Gastrocnemius medialis (tissue), 4 donors: ENCODE data around the gene RHPN2. TPM values are rescaled to one million over a fixed set of nuclear protein-coding genes. Genes with fewer than 3 reads are reported as not detected.

Source experiments
- ATAC-seq, 2 donors: fragments of 150-250 bp; one replicate each; pipeline ENCODE4 v1.9.1; 2016
- DNase-seq, 2 donors: peaks; one replicate each; pipeline ENCODE4 v3.0.0-alpha.2; 2019
- H3K27ac ChIP-seq, 4 donors: fragments of 200-600 bp; sonication (generic); 1 replicate in 1 of 4; 2 replicates in 3 of 4; pipeline ENCODE4 v1.5.1; 2016 to 2018; ENCODE audit warnings: mild to moderate bottlenecking in 2 of 4, moderate library complexity in 1 of 4
- H3K27me3 ChIP-seq, 3 donors: fragments of 200-600 bp; sonication (generic) in 2 of 3; 1 replicate in 1 of 3; 2 replicates in 2 of 3; pipeline versions ENCODE4 v1.5.1 to v1.6.0; 2016 to 2019; ENCODE audit warnings: mild to moderate bottlenecking in 1 of 3, moderate library complexity in 1 of 3
- H3K36me3 ChIP-seq, 2 donors: fragments of 200-600 bp; sonication (generic) in 1 of 2; one replicate each; pipeline ENCODE4 v1.5.1; 2017 to 2018
- H3K4me1 ChIP-seq, 2 donors: fragments of 200-600 bp; sonication (generic) in 1 of 2; one replicate each; pipeline ENCODE4 v1.5.1; 2016 to 2017; ENCODE audit warnings: mild to moderate bottlenecking in 2 of 2
- H3K4me3 ChIP-seq, 4 donors: fragments of 200-600 bp; sonication (generic) in 3 of 4; 1 replicate in 1 of 4; 2 replicates in 3 of 4; pipeline ENCODE4 v1.5.1; 2016 to 2019; ENCODE audit warnings: mild to moderate bottlenecking in 2 of 4
- H3K9me3 ChIP-seq, 3 donors: fragments of 200-600 bp; sonication (generic) in 2 of 3; 1 replicate in 1 of 3; 2 replicates in 2 of 3; pipeline ENCODE4 v1.5.1; 2016 to 2019
- CTCF ChIP-seq, 5 experiments: fragments of 450-650 bp in 3 of 5; fragments of 200-600 bp in 2 of 5; sonication (generic) in 2 of 5; IDR thresholded peaks in 4 of 5; conservative IDR thresholded peaks in 1 of 5; 1 replicate in 4 of 5; 2 replicates in 1 of 5; pipeline ENCODE4 v1.5.1; 2016 to 2019; ENCODE audit warnings: antibody characterized with exemption in 5 of 5, mild to moderate bottlenecking in 3 of 5, moderate library complexity in 3 of 5
- POLR2A ChIP-seq, 2 donors: fragments of 450-650 bp; IDR thresholded peaks; one replicate each; pipeline ENCODE4 v1.6.1; 2017; ENCODE audit warnings: antibody characterized with exemption in 2 of 2, mild to moderate bottlenecking in 2 of 2, moderate library complexity in 2 of 2
- in situ Hi-C, 4 donors: fragments of 200-750 bp; cut with MboI; loops; one replicate each; pipeline versions ENCODE4 v1.15.0 to v1.8.0; 2017; ENCODE audit warnings: low sequenced_read_pairs in 4 of 4
- intact Hi-C: fragments of 100-400 bp; cut with DNase I; formaldehyde crosslinking; loops from one replicate; pipeline ENCODE4 v1.15.1; 2023; ENCODE audit warnings: low total_unique reads
- total RNA-seq, 4 donors: library from RNA; depleted of rRNA; stranded (reverse); fragments of >200 nt; gene quantifications; one replicate each; pipeline versions ENCODE4 v1.1.0 to v1.2.3, GENCODE V29; 2016

The RHPN2 gene
- total RNA-seq, 4 donors from 2014 or later = 0.39 to 0.71 (median 0.70) TPM; not detected in 1

DNA sequence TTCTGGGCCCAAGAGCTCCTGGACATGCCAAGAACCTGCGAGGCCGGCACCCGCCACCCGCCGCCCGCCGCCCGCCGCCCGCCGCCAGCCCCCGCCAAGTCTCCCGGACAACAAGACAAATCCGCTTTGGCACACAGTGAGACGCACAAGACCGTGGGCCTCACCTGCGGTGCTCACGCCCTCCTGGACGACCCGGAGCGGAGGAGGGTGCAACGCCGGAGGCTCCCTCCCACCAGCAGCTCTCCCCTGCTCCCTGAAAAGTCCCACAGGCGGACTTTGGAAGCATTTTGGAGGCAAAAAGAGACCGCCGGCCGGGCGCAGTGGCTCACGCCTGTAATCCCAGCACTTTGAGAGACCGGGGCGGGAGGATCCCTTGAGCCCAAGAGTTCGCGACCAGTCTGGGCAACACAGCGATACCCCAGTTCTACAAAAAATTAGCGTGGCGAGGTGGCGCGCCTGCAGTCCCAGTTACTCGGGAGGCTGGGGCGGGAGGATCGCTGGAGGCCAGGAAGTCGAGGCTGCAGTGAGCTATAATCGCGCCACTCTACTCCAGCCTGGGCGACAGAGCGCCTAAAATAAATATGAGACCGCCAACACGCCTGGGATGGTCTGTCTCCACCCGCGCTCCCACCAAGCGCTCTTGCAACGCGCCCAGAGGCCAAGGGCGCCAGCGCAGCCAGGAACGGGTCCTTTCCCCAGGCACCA is 783 bp downstream of the RHPN2 start:
- peaks cover 12 to 35% (median 30%) of the 10 kb centered on the region in 3 donors for H3K27me3 ChIP-seq
- no peak for DNase-seq
- H3K9me3 ChIP-seq = no peaks in the 10 kb centered on the region
- peak overlapping the region; percentile 43 to 55 (median 48) for H3K4me3 ChIP-seq
- no peaks in the 10 kb centered on the region for H3K36me3 ChIP-seq
- in situ Hi-C loops = no loop called here
- ATAC-seq = no peak
- intact Hi-C loops = no loop called here
- H3K27ac ChIP-seq = no peak overlapping the region
- peaks cover 0 to 5% of the 10 kb centered on the region in 2 donors for H3K4me1 ChIP-seq
- no peak for TF ChIP-seq CTCF (IDR thresholded peaks at IDR 0.05 in 4 of 5, conservative IDR thresholded peaks at IDR 0.05 in 1 of 5)
- no peak for TF ChIP-seq POLR2A (IDR thresholded peaks at IDR 0.05)

DNA sequence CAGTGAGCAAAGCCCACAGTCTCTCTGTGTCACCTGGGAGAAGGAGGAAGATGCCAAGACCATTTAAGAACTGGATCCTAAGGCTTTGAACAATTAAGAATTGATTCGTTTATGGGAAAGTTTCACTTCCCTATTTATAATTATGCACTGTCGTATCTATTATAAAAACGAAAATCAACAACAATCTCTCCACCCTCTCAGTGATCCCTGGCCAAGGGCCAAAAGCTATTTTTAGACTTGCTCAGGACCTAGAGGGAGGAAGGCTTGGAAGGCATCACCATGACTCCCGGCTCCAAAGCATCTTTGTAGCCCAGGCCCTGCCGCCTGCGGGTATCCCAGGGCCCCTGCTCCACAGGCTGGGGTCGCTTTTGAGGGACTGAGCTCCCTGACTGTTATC is 1.3 kb downstream of the RHPN2 start:
- Histone ChIP-seq H3K4me1 (peaks cover 0 to 5% of the 10 kb centered on the region in 2 donors), H3K27ac (no peak overlapping the region), H3K27me3 (peaks cover 12 to 35% (median 30%) of the 10 kb centered on the region in 3 donors), H3K36me3 (no peaks in the 10 kb centered on the region), H3K4me3 (peak overlapping the region in 1 of 4 donors; percentile 49), H3K9me3 (no peaks in the 10 kb centered on the region)
- no peak for DNase-seq
- intact Hi-C loops (no loop called here), in situ Hi-C loops (no loop called here)
- ATAC-seq = no peak
- no peak for TF ChIP-seq POLR2A (IDR thresholded peaks at IDR 0.05)
- no peak for TF ChIP-seq CTCF (IDR thresholded peaks at IDR 0.05 in 4 of 5, conservative IDR thresholded peaks at IDR 0.05 in 1 of 5)

DNA sequence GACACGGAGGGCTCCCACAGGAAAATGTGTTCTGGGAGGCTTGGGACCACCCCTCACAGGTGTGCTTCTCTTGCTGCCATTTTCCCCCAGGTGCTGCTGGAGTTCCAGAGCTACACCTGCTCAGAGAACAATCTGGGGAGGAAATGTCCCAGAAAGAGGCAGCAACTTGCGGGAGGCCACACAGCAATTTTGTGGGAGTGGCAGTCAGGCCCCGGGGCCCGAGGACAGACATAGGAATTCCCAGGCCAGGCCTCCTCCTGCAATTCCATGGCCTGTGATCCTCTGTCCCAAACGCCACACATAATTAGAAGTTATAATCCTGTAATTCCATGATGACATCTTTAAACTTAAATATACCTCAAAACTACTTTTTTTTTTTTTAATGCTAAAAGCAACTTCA is 1.8 kb downstream of the RHPN2 start:
- no peak for ATAC-seq
- no peak for DNase-seq
- Histone ChIP-seq H3K9me3 (no peaks in the 10 kb centered on the region), H3K27me3 (peaks cover 12 to 35% (median 30%) of the 10 kb centered on the region in 3 donors), H3K36me3 (no peaks in the 10 kb centered on the region), H3K4me3 (no peak overlapping the region), H3K4me1 (peaks cover 0 to 5% of the 10 kb centered on the region in 2 donors), H3K27ac (no peak overlapping the region)
- in situ Hi-C loops = no loop called here
- TF ChIP-seq POLR2A (IDR thresholded peaks at IDR 0.05) (no peak), CTCF (IDR thresholded peaks at IDR 0.05 in 4 of 5, conservative IDR thresholded peaks at IDR 0.05 in 1 of 5) (no peak)
- intact Hi-C loops = no loop called here

DNA sequence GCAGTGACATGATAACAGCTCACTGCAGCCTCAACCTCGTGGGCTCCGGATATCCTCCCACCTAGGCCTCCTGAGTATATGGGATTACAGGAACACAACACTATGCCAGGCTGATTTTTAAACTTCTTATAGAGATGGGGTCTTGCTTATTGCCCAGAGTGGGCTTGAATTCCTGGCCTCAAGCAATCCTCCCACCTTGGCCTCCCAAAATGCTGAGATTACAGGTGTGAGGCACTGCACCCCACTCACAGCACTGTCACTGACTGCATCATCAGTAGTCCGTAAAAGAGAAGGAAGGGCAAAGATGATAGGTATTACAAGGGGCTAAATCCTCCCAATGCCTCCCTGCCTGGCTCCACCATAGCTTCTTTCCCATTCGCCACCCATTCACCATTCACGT is 4.1 kb downstream of the RHPN2 start:
- in situ Hi-C loops (no loop called here), intact Hi-C loops (no loop called here)
- Histone ChIP-seq H3K27ac (no peak overlapping the region), H3K27me3 (peaks cover 12 to 35% (median 30%) of the 10 kb centered on the region in 3 donors), H3K4me3 (no peak overlapping the region), H3K9me3 (no peaks in the 10 kb centered on the region), H3K4me1 (peaks cover 0 to 5% of the 10 kb centered on the region in 2 donors), H3K36me3 (no peaks in the 10 kb centered on the region)
- ATAC-seq (no peak), DNase-seq (no peak)
- TF ChIP-seq CTCF (IDR thresholded peaks at IDR 0.05 in 4 of 5, conservative IDR thresholded peaks at IDR 0.05 in 1 of 5) = no peak
- TF ChIP-seq POLR2A (IDR thresholded peaks at IDR 0.05) = no peak
